OCI-LY1 (cell line): ENCODE data around the gene PADI4.

Experiments
- CTCF ChIP-seq: fragments of 200-600 bp; sonication (generic), shearing (Covaris generic); IDR thresholded peaks from 2 replicates; pipeline ENCODE4 v1.5.1; 2017; ENCODE audit warnings: mild to moderate bottlenecking, antibody characterized with exemption, low read length, moderate library complexity, mixed read lengths
- EZH2 ChIP-seq: fragments of 200-600 bp; sonication (generic), shearing (Covaris generic); IDR thresholded peaks from 2 replicates; pipeline ENCODE4 v1.8.0; 2017; ENCODE audit warnings: borderline replicate concordance, mixed run types, mild to moderate bottlenecking, antibody characterized with exemption, low read length, moderate library complexity, mixed read lengths

GRCh38 chr1:17313530-17314309 lies 5.7 kb downstream of the PADI4 start:
- TF ChIP-seq CTCF, result no peak
- TF ChIP-seq EZH2, result no peak
